Heart left ventricle (tissue), 13 donors: ENCODE measurements around the gene ACAD11.

Experiments
- POLR2A ChIP-seq, 2 donors: fragments of 450-650 bp; IDR thresholded peaks; one replicate each; pipeline ENCODE4 v1.6.1; 2017; ENCODE audit warnings: antibody characterized with exemption in 2 of 2, mild to moderate bottlenecking in 2 of 2, moderate library complexity in 2 of 2
- TF ChIP-seq, protein P1 (sequence below), 12 donors: fragments of 200-600 bp; sonication (generic) in 4 of 12; IDR thresholded peaks; one replicate each; pipeline versions ENCODE4 v1.5.0 to v1.8.0; 2018 to 2022; ENCODE audit warnings: antibody characterized with exemption in 12 of 12, mild to moderate bottlenecking in 5 of 12
- donor health status: ischemic (EF 13 %, LVEDD 7.1; RV severe dilation, severe dysfunction).
- donor health status: DM: no; HTN: yes; CAD: no.
- donor health status: DM: no; HTN: no; CAD: no.
- donor health status: ischemic (EF 25% LVEDD 6.9; RV normal size, moderate dysfunction).
- donor health status: ischemic (EF 25% LVEDD 5.7; RV mildly dilated, moderate dysfunction).
- donor health status: ischemic (EF 35%, LVEDD 5.7; RV mildly dilated, moderate dysfunction).
- donor health status: nonischemic (EF 11% LVEDD 7.7; RV severe dilation, severe dysfunction).
- donor health status: DM: yes; HTN: yes; CAD: no.
- donor health status: PGD.
- donor health status: ischemic (EF 29% LVEDD 5.4; RV normal size, mild dysfunction).
- donor health status: nonischemic (EF 23%, LVEDD 6.1; RV moderate dilation, normal function).

DNA sequence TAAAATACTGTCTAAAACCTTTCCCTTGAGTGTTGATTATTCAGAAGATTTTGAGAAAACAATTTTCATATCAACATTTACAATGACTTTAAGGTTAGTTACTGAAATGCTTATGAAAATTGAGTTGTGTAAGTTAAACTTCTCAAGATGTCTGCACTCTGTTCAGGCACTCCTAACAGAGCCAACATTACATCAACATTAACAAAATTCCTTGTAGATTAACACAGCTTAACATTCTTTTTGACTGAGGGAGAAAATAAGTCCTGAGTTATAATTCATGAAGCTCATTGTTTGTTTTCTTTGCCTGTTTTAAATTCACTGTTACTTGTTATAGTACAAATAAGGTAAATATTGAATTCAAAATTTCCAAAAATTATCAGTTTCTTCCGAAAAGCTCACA is 53.5 kb downstream of the ACAD11 start:
- TF ChIP-seq, protein P1, sequence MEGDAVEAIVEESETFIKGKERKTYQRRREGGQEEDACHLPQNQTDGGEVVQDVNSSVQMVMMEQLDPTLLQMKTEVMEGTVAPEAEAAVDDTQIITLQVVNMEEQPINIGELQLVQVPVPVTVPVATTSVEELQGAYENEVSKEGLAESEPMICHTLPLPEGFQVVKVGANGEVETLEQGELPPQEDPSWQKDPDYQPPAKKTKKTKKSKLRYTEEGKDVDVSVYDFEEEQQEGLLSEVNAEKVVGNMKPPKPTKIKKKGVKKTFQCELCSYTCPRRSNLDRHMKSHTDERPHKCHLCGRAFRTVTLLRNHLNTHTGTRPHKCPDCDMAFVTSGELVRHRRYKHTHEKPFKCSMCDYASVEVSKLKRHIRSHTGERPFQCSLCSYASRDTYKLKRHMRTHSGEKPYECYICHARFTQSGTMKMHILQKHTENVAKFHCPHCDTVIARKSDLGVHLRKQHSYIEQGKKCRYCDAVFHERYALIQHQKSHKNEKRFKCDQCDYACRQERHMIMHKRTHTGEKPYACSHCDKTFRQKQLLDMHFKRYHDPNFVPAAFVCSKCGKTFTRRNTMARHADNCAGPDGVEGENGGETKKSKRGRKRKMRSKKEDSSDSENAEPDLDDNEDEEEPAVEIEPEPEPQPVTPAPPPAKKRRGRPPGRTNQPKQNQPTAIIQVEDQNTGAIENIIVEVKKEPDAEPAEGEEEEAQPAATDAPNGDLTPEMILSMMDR (IDR thresholded peaks at IDR 0.05) = no peak
- no peak for TF ChIP-seq POLR2A (IDR thresholded peaks at IDR 0.05)
